NOMO-1 treated with dmso at 0.1 percent for 144 hours (cell line): Measurements from ENCODE around the gene RPL22.

Experiments
- DNase-seq: peaks from one replicate; lab custom pipeline; 2025; ENCODE audit not compliant: unreplicated experiment; lab: John Stamatoyannopoulos, UW

RPL22 gene

DNA sequence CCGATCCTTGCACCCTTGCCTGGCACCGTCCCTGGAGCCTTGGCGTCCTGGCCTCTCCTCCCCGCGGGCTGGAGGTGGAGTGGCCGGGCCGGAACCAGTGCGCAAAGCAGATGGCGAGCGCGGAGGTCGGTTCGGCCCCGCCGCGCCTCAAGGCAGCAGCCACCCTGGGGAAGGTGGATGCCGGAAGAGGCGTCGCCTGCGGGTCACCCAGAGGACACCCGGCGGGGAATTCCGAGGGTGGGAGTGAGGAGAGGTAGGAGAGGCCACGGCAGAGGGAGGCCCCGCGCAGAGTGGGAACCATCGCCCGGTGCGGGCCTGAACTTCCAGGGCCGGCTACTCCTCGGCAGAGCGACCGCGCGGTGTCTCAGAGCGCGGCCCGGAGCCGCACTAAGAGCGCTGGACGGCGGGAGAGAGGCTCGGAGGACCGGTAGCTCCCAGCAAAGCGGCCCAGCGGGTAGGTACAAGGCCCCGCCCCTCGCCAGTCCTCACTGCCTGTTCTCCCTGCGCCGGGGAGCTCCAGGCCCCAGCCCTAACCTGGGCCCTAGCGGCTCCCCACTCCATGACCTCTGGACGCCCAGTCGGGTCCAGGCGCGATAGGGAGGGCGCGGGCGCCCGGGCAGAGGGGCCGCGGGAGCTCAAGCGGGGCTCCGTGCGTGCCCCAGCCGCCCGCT, 6.6 kb upstream of the RPL22 start, which contains the start of gene RNF207:
TSS of gene RNF207 (plus strand) at position 271 of the 671 bp plus-strand sequence. CDS start 417 bp downstream, outside the sequence.
- no peak for DNase-seq

DNA sequence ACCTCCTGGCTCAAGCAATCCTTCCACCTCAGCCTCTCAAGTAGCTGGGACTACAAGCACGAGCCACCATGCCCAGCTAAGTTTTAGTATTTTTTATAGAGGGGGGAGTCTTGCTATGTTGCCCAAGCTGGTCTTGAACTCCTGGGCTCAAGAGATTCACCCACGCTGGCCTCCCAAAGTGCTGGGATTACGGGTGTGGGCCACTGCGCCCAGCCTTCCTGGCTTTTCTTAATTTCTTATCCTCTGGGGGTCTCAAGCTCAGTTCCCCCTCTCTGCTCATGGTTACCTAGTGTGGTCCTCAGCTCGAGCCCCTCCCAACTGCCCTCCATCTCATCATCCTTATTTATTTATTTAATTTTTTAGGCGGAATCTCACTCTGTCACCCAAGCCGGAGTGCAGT, 2.9 kb upstream of the RPL22 start:
- DNase-seq, result no peak

DNA sequence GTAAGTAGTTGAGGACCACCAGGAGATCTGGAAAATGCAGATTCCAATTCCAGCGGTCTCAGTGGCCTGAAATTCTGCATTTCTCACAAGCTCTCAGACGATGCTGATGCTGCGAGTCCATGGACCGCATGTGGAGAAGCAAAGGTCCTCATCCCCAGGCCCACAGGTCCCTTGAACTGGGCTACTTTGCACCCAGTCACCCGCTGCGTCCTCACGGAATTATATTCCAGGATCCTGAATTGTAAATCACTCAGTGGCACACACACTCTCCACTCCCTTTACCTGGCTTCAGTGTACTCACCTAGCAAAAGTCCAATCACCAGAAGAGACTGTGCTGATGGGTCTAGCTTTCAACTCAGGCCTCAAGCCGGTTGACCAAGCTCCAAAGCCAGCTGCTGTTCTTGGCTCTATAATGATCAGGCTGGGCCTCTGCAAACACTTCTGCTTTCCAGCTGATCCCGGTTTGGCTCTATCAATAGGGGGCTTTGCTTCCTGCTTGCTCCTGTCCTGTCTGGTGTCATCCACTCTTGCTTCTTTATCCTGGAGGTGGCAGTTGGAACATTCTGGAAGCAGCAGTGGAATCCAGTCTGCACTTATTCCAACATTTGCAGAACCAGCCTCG, 904 bp upstream of the RPL22 start:
- DNase-seq, result no peak

DNA sequence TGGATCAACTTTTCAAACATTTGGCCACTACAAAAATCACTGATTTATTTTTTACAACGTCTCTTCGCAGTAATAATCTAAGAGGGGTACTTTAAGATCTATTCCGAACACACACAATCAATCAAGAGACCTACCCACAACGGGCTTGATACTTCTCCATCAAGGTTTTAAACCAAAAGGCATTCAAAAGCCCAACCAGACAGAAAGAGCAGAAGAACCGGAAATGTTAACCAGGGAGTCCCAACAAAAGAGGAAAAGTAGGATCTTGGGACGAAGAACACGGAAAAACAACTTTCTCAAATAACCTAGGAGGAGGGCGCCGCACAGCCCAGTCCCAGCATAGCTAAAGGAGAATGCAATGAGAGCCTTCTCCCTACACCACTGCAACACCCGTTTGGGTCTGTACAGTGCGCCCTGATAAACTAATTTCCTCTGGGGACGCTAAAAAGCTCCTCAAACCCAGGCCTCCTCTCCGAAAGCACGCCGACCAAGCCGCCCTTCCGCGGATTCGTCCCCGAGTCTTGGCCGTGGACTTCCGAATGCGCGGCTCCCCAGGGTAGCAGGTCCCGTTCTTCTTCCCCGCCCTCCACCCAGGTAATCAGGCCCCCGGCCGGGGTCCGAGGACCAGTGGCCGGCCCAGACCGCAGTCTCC, 623 bp downstream of the RPL22 start:
- no peak for DNase-seq

DNA sequence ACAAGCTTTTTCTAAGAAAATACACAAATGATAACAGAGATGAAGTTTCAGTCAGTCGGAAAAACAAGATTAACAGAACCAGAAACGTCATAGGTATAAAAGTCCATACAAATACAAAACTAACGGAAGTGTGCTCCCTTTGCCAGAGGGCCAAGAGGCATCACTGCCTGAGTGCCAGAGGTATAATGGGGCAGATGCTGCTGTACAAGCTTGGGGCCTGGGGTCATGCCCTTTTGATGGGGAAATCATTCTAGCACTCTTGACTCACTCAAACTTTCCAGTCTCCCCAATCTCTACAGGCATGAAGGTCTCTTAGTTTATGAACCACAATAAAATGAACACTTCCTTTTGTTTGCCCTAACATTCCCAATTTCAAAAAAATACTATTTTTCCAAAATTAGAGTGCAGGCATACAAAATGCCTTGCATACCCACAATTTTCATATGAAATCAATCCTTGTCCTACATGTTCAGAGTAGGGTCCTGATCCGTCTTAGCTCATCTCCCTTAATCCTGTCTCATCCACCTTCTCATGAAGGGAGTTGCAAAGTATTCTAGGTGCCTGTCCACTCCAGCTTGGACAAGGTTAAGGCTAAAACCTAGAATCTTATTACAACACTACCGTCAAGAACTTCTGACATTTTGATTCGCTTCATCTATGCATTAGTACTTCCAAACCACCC, 1.5 kb downstream of the RPL22 start:
- no peak for DNase-seq

DNA sequence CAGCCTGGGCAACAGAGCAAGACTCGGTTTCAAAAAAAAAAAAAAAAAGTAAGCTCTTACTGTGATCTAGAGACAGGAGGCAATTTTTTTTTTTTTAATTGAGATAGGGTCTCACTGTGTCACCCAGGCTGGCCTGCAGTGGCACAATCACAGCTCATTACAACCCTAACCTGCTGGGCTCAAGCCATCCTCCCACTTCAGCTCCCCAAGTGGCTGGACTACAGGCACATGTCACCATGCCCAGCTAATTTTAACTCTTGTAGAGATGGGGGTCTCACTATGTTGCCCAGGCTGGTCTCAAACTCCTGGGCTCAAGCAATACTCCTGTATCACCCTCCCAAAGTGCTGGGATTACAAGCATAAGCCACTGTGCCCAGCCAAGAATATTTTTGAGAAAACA, 7.4 kb downstream of the RPL22 start:
- no peak for DNase-seq

DNA sequence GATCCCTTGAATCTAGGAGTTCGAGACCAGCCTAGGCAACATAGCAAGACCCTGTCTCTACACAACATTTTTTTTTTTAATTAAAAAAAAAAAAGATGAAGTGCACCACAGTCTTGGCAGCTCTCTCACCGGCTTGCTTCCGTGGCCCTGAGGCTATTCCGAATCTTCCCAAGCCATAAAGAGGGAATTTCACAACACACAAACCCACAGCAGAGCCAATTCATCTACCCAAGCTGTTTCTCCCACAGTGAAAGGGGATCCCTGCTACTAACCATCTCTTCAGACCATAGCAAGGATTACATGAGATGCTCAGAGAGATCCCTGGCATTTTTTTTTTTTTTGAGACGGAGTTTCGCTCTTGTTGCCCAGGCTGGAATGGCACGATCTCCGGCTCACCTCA, 10.9 kb downstream of the RPL22 start:
- DNase-seq, result no peak

DNA sequence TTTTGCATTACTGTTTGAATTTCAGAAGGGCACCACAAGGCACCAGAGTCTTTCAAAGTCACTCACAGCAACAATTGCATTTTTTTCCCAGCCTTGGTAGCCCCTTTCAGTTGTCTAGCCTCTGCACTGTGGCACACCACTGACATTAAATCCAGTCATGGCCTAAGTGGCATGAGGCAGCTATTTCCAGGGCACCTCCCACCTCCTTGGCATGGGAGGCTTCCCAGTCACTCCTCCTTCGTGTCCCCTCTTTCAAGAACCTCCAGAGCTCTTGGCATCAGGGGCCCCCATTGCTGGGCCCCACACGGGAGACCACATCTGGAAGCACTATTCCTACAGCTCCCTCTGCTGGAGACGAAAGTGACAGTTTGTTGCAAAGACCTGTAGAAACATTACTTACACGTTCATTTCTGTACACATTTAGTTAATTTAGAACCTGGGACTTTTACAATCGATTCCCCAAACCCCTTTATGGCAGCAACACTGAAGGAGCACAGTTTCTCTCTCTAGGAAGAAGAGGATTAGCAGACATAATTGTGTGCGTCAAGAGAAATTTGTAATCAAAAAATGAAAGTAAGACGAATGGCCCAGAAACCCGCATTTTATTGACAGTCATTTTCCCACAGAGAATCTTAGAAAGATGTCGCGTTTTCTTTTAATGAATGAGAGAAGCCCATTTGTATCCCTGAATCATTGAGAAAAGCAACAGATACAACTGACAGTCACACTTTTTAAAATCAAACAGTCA, 13.6 kb downstream of the RPL22 start:
- DNase-seq, result no peak

DNA sequence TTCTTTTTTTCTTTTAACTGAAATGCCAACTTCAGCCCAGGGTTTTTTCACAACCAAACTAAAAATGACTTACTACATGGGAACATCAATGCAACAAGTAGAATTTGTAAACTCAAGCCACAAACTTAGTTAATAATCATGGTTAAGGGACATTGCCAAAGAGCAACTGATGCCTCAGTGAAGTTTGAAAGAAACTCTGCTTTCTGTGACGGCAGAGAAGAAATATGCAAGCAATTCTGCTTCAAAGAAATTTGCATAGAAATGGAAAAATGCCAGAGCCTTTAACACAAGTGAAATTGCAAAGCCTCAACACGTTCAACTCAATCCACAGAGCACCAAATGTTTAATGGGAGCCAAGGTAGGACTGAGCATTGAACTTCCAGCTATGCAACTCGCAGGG, 14.2 kb downstream of the RPL22 start:
- DNase-seq, result no peak

DNA sequence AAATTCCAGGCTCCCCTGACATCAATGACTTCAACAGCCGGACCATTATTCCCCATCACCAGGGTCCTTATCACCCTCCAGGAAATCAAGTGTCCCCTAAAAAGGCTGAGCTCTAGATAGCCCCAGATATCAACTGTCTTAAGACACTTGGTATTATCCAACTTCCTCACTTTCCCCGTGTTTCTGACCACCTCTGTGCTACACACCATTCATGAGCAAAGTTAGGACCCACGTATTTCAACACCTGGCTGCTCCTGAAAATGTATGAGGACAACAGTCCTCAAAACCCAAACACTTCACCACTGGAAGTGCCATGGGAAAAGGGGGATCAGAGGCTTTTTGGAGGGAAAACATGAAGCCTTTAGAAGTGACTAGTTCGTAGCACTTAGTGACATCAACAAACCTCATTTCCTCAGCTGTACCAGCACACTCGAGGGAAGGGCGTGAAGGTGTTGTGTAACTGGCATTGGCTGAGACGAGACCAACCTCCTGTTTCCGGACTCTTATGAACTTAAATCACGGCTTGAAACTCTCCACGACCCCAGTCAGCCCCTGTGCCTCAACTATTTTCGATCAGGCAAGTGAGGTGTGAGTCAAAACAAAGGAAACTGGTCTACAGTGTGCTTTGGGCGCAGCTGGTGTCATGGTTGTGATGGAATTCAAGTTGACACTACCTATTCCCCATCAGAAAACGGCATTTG, 15.2 kb downstream of the RPL22 start:
- no peak for DNase-seq

DNA sequence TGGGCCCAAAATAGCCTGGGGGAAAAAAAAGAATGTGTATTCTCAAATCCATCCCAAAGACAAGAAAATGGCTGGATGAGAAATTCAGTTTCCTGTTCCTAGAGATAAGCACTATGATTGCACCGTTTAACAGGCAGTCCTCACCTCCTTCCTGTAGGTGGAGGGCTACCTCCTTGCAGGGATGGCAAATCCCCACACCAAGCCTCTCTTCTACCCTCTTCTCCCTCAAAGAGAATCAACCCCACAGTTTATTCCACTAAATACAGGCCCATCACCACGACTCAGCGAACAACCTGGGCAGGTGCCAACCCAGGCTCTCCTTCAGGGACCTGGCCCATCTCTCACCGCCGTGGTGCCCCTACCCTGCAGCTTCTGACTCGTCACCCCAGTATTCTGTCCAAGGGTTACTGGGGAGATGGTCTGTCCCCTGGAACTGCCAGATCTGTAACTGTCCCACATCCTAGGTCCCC, 15.8 kb downstream of the RPL22 start:
- no peak for DNase-seq

DNA sequence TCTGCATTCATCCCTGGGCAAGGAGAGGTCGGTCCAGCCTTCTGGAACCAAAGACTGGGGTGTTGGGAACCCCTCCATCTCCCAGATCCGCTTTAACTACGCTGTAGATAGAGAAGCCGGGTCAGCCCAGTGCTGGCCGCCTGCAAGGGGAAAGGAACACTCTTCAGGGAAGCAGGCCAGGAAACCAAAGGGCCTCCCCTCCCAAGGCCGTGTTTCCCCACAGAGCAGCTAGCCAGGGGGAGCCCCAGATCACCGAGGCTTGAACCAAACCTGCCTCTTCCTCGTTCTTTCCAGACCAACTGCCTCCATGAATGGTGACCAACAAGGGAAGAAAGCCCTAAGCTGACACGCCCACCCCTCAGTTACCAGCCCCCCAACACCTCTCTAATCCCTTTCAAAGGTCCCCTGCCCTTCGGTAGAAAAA, 18.0 kb downstream of the RPL22 start:
- no peak for DNase-seq

DNA sequence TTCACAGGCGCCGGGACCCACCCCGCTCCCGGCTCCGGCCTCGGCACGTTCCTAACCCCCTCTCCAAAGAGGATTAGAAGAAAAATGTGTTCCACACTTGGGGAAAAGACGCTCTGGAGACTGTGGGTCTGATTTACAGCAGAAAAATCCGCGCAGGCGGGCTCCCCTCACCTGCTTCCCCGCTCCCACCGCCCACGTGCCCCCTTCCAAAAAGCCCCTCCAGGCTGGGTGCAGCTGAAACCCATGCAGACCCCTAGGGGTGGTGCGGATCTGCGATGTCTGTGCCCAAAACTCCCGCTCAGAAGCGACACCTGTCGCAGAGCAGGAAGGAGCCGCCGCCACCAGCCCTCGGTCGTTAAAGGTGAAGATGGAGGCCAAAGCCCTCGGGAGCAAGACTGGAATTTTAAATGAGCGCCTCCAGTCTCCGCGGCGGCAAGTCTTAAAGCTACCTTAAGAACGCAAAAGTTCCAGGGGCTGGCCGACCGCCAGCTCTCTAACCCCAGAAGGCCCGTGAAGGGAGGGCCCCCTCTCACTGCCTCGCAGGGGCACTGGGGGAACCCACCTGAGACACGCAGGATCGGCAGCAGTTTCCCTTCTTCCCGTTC, 18.6 kb downstream of the RPL22 start:
- DNase-seq, result no peak

DNA sequence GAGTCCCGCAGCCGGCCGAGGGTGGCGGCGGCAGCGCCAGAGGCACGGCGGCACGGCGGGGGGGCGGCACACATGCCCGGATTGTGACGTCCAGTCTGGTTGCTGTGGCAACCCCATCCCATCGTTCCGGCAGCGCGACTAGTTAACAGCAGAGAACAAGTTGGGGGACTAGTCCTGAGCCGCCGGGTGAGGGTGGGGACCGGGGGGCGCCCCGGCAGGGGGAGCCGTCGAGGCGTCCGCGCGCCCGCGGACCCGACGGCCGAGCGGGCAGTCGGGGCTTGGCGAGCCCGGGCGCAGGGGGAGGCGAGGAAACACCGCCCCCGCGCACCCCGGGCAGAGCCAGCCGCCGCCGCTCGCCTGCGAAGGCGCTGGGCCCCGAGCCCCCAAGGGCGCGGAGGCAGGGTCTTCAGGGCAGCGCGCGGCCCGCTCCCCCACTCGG, 19.1 kb downstream of the RPL22 start, which contains the start of gene CHD5:
TSS of gene CHD5 (minus strand) at position 54 of the 439 bp plus-strand sequence. CDS start 298 bp downstream, outside the sequence.
- no peak for DNase-seq

DNA sequence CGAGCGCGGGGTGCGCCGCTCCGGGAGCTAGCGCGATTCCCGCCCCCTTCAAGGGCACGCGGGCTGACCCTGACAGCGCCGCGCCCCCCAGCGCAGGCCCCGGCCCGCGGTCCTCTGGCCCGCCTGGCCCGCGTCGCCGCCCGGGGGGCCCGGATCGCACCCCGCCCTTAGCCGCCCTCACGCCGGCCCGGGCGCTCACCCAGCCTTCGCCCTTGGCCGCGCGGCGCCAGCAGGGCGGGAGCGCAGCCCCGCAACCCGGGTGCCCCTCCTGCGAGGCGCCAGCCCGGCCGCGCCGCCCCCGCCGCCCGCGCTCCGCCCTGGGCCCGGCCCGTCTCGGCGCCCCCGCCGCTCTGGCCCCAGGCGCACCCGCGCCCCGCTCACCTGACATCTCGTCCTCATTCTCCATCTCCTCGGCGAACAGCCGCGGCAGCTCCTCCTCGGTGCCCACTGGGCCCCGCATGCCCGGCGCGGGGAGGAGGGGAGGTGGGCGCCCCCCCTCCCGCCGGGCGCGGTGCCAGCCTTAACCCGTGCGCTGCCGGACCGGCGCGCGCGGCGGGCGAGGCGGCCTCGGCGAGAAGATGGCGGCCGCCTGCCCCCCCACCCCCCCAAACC, 19.7 kb downstream of the RPL22 start:
- DNase-seq, result no peak

DNA sequence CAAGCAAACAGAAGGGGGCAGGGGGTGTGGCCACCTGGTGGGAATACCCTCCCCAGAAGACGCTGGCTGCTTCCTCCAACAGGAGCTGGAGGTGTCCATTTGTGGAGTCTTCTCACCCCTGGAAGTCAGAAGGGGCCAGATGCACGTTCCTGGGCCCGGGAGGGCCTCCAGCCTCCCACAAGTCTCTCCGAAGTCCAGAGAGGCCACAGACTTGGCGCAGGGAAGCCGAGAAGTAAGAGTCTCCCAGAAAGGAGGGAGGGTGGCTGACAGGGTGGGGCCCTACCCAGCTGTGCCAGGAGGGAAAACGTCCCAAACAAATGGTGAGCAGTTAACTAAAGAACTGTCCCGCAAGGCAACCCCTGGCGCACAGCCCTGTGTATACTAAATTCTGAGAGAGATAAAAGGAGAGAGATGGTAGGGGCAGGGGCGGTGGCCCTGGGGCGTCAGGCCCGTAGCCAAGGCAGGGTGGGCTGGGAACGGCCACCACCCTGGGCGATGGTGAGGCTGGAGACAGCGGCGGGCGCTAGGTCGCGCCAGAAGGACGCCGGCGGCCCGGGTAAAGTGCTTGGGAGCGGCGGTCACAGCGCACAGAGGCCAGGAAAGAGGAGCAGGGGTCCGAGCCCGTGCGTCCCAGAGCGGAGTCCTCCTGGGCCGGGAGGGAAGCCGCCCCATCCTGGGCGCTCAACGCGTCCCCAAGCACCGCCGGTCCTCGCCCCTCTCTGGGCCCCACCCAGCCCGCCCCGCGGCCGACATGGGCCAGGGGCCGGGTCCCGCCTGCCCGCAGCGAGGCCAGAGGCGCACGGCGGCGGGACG, 20.4 kb downstream of the RPL22 start:
- no peak for DNase-seq

DNA sequence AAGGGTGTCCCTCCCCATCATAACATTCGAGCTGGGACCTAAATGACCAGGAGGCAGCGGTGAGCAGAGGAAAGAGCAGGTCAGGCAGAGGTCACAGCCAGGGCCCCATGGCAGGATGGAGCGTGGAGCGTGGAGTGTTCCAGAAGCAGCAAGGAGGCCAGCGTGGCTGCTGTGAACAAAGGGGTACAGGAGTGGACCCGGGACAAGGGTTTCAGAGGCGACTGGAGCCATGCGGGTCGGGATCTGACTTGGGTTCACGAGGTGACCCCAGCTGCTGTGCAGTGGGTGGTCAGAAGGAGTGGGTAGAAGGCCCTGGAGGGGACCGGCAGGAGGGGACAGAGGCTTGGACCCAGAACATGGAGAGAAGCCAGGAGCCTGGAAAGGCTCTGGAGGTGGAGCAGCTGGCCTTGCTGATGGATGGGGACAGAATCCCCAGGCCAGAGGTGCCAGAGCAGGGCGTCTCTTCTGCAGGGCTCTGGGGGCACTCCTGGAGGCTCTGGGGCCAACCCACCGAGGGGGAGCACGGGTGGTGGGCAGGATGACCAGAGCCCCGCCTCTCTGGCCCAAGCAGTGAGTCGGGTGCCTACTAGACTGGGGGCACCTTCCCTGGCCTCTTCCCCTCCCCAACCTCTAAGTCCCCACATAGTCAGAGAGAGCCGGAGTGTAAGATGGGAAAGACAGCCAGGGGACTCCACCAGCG, 21.6 kb downstream of the RPL22 start:
- no peak for DNase-seq

DNA sequence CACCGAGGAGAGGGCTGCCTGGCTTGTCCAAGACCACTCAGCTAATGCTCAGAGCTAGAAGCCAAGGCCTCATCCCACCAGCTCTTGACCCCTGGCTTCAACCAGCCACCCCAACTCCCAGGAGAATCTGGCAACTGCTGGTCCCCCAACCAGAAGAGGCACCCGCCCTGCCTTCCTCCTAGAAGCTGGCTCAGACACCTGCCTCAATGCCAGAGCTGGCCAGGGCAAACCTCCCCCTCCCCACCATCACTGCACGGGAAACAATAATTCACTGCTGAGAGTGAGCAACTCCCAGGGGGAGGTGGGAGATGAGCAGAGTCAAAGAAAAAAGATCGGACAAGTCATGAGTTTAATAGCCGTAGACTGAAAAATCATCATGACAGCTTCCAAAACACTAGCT, 22.6 kb downstream of the RPL22 start:
- no peak for DNase-seq
